Endothelial cell of umbilical vein (primary cell): ENCODE measurements around the gene FCF1. TPM values are rescaled to one million over a fixed set of nuclear protein-coding genes. Genes with fewer than 3 reads are reported as not detected.

Source experiments
- BruUV-seq: library from RNA; stranded (reverse); fragments of 400-500 nt; replicated peaks from 2 replicates; lab custom pipeline; 2021; lab: Mats Ljungman, UMichigan
- CTCF ChIA-PET: fragments of 300-600, 350-600 bp; sonication (Branson Sonifier 250); formaldehyde crosslinking; loops from one replicate; lab custom pipeline; 2021; ENCODE audit warnings: antibody characterized with exemption, inconsistent platforms; lab: Charles Lee
- POLR2A ChIA-PET: fragments of 300-600, 350-600 bp; sonication (Branson Sonifier 250); formaldehyde crosslinking; loops from one replicate; lab custom pipeline; 2021; ENCODE audit warnings: antibody characterized with exemption, inconsistent platforms; lab: Charles Lee
- DNase-seq: peaks from one replicate; pipeline ENCODE4 v3.0.0-alpha.2; 2011; ENCODE audit warnings: low read depth, low spot score
- FAIRE-seq: peaks from 2 replicates; lab custom pipeline; 2011; peaks lifted over from hg19 to GRCh38; lab: Jason Lieb, UNC
- H2AFZ ChIP-seq: 2 replicates; pipeline ENCODE4 v1.6.0; 2012; ENCODE audit warnings: low read depth, low read length, control low read depth, inconsistent platforms
- H3K27ac ChIP-seq: 2 replicates; pipeline ENCODE4 v1.5.1; 2011; ENCODE audit warnings: low read depth, mild to moderate bottlenecking, control low read depth, low read length, moderate library complexity; ENCODE audit not compliant: insufficient read depth
- H3K27me3 ChIP-seq, 2 experiments: 2 replicates each; pipeline versions ENCODE4 v1.6.0 to v1.6.1; 2011; ENCODE audit warnings: low read length in 2 of 2, mixed read lengths in 1 of 2; ENCODE audit not compliant: control insufficient read depth in 2 of 2, insufficient read depth in 2 of 2
- H3K36me3 ChIP-seq, 2 experiments: 2 replicates in 1 of 2; 3 replicates in 1 of 2; pipeline ENCODE4 v1.5.1; 2011; ENCODE audit warnings: low read length in 2 of 2, mild to moderate bottlenecking in 1 of 2, moderate library complexity in 1 of 2; ENCODE audit not compliant: control insufficient read depth in 2 of 2, insufficient read depth in 2 of 2; ENCODE audit errors: extremely low read depth in 1 of 2
- H3K4me1 ChIP-seq: 3 replicates; pipeline ENCODE4 v1.5.1; 2011; ENCODE audit warnings: mild to moderate bottlenecking, low read length; ENCODE audit not compliant: control insufficient read depth, insufficient read depth; ENCODE audit errors: extremely low read depth
- H3K4me2 ChIP-seq: 2 replicates; pipeline ENCODE4 v1.6.1; 2011; ENCODE audit warnings: low read length, control low read depth, mixed read lengths; ENCODE audit not compliant: insufficient read depth
- H3K4me3 ChIP-seq, 3 experiments: fragments of 200-600 bp in 1 of 3; sonication (generic), shearing (Covaris generic) in 1 of 3; replicated peaks in 1 of 3; 2 replicates each; pipeline ENCODE4 v1.5.1; 2011 to 2016; ENCODE audit warnings: control low read depth in 3 of 3, low read length in 3 of 3, mild to moderate bottlenecking in 2 of 3, inconsistent platforms in 1 of 3, low read depth in 1 of 3, moderate library complexity in 1 of 3; ENCODE audit not compliant: insufficient read depth in 1 of 3
- H3K79me2 ChIP-seq: 2 replicates; pipeline ENCODE4 v1.6.0; 2012; ENCODE audit warnings: low read length, inconsistent platforms; ENCODE audit not compliant: control insufficient read depth, insufficient read depth
- H3K9ac ChIP-seq: replicated peaks from 2 replicates; pipeline ENCODE3; 2011; ENCODE audit warnings: low read length, control low read depth; ENCODE audit not compliant: insufficient read depth; ENCODE audit errors: extremely low read depth
- H3K9me1 ChIP-seq: replicated peaks from 3 replicates; pipeline ENCODE4 v1.6.0; 2011; ENCODE audit warnings: mild to moderate bottlenecking, low read length; ENCODE audit not compliant: control insufficient read depth, insufficient read depth; ENCODE audit errors: extremely low read depth
- H3K9me3 ChIP-seq: replicated peaks from 2 replicates; pipeline ENCODE4 v1.5.1; 2012; ENCODE audit warnings: low read length, inconsistent platforms; ENCODE audit not compliant: control insufficient read depth, insufficient read depth
- H4K20me1 ChIP-seq: replicated peaks from 2 replicates; pipeline ENCODE3; 2011; ENCODE audit warnings: mild to moderate bottlenecking, low read length; ENCODE audit not compliant: control insufficient read depth, insufficient read depth; ENCODE audit errors: extremely low read depth
- EZH2 ChIP-seq: IDR thresholded peaks from 2 replicates; pipeline ENCODE4 v1.6.1; 2012; ENCODE audit warnings: borderline replicate concordance, low read depth, mild to moderate bottlenecking, moderate library complexity, low read length, inconsistent platforms; ENCODE audit not compliant: severe bottlenecking
- FOS ChIP-seq: IDR thresholded peaks from 2 replicates; pipeline ENCODE4 v1.6.1; 2011; ENCODE audit warnings: mild to moderate bottlenecking, low read length, moderate library complexity, borderline replicate concordance; ENCODE audit not compliant: insufficient read depth
- GATA2 ChIP-seq: IDR thresholded peaks from 2 replicates; pipeline ENCODE4 v1.7.0; 2011; ENCODE audit warnings: low read depth, mild to moderate bottlenecking, moderate library complexity, mixed read lengths, low read length; ENCODE audit not compliant: insufficient read length, insufficient read depth
- JUN ChIP-seq: IDR thresholded peaks from 2 replicates; pipeline ENCODE4 v1.6.1; 2011; ENCODE audit warnings: borderline replicate concordance, low read depth; ENCODE audit not compliant: insufficient read length, insufficient read depth
- MAX ChIP-seq: IDR thresholded peaks from 2 replicates; pipeline ENCODE4 v1.6.1; 2011; ENCODE audit not compliant: insufficient read depth, insufficient read length
- MYC ChIP-seq: IDR thresholded peaks from one replicate; pipeline ENCODE4 v1.6.1; 2011; ENCODE audit warnings: mild to moderate bottlenecking, low read depth, low read length
- POLR2A ChIP-seq: IDR thresholded peaks from 2 replicates; pipeline ENCODE4 v1.6.1; 2012; ENCODE audit warnings: low read depth, mild to moderate bottlenecking, control low read depth, low read length
- POLR2AphosphoS5 ChIP-seq: IDR thresholded peaks from 2 replicates; pipeline ENCODE4 v1.6.1; 2012; ENCODE audit warnings: low read depth, mild to moderate bottlenecking, control low read depth, low read length, moderate library complexity; ENCODE audit not compliant: insufficient read depth
- dilution Hi-C: fragments of 300-500 bp; cut with MboI; formaldehyde crosslinking; loops from one replicate; pipeline ENCODE4 v1.15.0; 2019; ENCODE audit warnings: low sequenced_read_pairs; ENCODE audit not compliant: extremely low pct_ligation_motif_present
- intact Hi-C: fragments of 100-400 bp; cut with micrococcal nuclease; formaldehyde crosslinking; loops from one replicate; pipeline ENCODE4 v1.10.0; 2022
- polyA plus RNA-seq, 4 experiments: library from polyadenylated mRNA; depleted of rRNA in 3 of 4; stranded (reverse) in 3 of 4; unstranded in 1 of 4; fragments of >200 nt; gene quantifications; 2 replicates each; pipeline versions ENCODE4 v1.2.1 to v1.2.3, GENCODE V29; 2011 to 2012; ENCODE audit warnings: missing spikeins in 1 of 4
- total RNA-seq: library from RNA; stranded (reverse); gene quantifications from 2 replicates; pipeline ENCODE4 v1.2.3, GENCODE V29; 2021
- TF ChIP-seq, protein P1 (sequence below), 2 donors: IDR thresholded peaks; 1 replicate in 1 of 2; 2 replicates in 1 of 2; pipeline ENCODE4 v1.5.1; 2011; ENCODE audit warnings: low read length in 2 of 2, mild to moderate bottlenecking in 2 of 2, moderate library complexity in 2 of 2, control low read depth in 1 of 2, inconsistent platforms in 1 of 2, low read depth in 1 of 2; ENCODE audit not compliant: insufficient read depth in 1 of 2; ENCODE audit errors: extremely low read depth in 1 of 2

FCF1 gene
- total and polyA plus RNA-seq, 2 donors (not counting 3 experiments of a cell fraction or from before 2014, with no cell fraction given) = 26.2 to 58.2 TPM

GRCh38 chr14:74663884-74664283, 49.1 kb upstream of the FCF1 start:
- peaks cover 17 to 25% of the 10 kb centered on the region in 2 experiments for H3K36me3 ChIP-seq
- dilution Hi-C loops (no loop called here), intact Hi-C loops (no loop called here)
- TF ChIP-seq GATA2 = no peak
- TF ChIP-seq MAX = no peak
- TF ChIP-seq EZH2 = no peak
- TF ChIP-seq POLR2AphosphoS5 = no peak
- no peak for TF ChIP-seq FOS
- TF ChIP-seq JUN = no peak
- TF ChIP-seq, protein P1, sequence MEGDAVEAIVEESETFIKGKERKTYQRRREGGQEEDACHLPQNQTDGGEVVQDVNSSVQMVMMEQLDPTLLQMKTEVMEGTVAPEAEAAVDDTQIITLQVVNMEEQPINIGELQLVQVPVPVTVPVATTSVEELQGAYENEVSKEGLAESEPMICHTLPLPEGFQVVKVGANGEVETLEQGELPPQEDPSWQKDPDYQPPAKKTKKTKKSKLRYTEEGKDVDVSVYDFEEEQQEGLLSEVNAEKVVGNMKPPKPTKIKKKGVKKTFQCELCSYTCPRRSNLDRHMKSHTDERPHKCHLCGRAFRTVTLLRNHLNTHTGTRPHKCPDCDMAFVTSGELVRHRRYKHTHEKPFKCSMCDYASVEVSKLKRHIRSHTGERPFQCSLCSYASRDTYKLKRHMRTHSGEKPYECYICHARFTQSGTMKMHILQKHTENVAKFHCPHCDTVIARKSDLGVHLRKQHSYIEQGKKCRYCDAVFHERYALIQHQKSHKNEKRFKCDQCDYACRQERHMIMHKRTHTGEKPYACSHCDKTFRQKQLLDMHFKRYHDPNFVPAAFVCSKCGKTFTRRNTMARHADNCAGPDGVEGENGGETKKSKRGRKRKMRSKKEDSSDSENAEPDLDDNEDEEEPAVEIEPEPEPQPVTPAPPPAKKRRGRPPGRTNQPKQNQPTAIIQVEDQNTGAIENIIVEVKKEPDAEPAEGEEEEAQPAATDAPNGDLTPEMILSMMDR (IDR thresholded peaks at IDR 0.05; ENCODE audit: extremely low read depth in 1 of 2, insufficient read depth in 1 of 2, low read depth in 1 of 2, low read length in 2 of 2) = no peak
- TF ChIP-seq MYC = no peak
- TF ChIP-seq POLR2A = no peak
- H3K4me2 ChIP-seq = no peak overlapping the region
- no peaks in the 10 kb centered on the region for H3K79me2 ChIP-seq
- H3K4me1 ChIP-seq = peaks cover 37% of the 10 kb centered on the region
- H3K9ac ChIP-seq = no peak overlapping the region
- POLR2A ChIA-PET = no interaction called here
- BruUV-seq = no TSS peak
- no peak overlapping the region for H3K4me3 ChIP-seq
- DNase-seq (no peak), FAIRE-seq (no peak)
- no peaks in the 10 kb centered on the region for H3K9me1 ChIP-seq
- H3K27me3 ChIP-seq = no peaks in the 10 kb centered on the region
- no peaks in the 10 kb centered on the region for H4K20me1 ChIP-seq
- no peaks in the 10 kb centered on the region for H3K9me3 ChIP-seq
- CTCF ChIA-PET = no interaction called here
- H3K27ac ChIP-seq = no peak overlapping the region
- H2AFZ ChIP-seq = no peak overlapping the region
